Measurements from ENCODE around the gene MYO9B.
A peak's percentile ranks its signal among the peaks of the same experiment; 100 is the strongest.

MYO9B gene

DNA sequence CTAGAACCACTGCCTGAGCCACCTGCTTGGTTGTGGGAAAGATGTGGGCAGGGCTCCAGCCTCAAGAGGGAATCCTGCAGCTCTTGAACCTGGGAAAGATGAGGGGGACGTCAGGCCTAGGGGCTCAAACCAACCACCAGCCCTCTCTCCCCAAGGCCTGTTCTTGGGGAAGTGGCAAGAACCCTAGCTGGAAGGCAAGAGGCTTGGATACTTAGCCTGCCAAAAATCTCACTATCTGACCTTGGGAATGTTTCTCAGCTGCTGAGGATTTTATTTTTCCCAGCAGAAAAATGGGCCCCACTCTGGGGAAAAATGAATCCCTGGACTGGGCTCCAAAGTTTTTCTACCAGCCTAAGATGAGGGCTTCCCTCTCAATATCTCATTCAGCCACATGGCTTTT lies 184.4 kb downstream of the MYO9B start:
- peaks cover 0 to 20% (median 12%) of the 10 kb centered on the region in 5 experiments for H3K9me3 ChIP-seq (ENCODE audit: control extremely low read depth in 1 of 5, control insufficient read depth in 4 of 5, insufficient read depth in 2 of 5, low read depth in 1 of 5, low read length in 4 of 5)
- peaks cover 0 to 8% (median 4%) of the 10 kb centered on the region in 4 experiments for H3K4me1 ChIP-seq (ENCODE audit: control extremely low read depth in 1 of 4, control insufficient read depth in 4 of 4, insufficient read depth in 4 of 4, low read length in 3 of 4)
- H3K27ac ChIP-seq (ENCODE audit: insufficient read depth in 1 of 2, low read depth in 1 of 2, low read length in 2 of 2, poor library complexity in 1 of 2, severe bottlenecking in 2 of 2): no peak overlapping the region
- no peaks in the 10 kb centered on the region for H3K36me3 ChIP-seq (ENCODE audit: control insufficient read depth in 4 of 4, insufficient read depth in 4 of 4, low read length in 3 of 4)
- 67% methylated on average over 1 of the region's 1 CpG for WGBS (ENCODE audit: insufficient coverage)
- POLR2A ChIA-PET: no interaction called here
- CTCF ChIA-PET: interaction anchor here (0.9 to 14.3 kb wide), 8 partner anchors 8 to 128 kb away, joined by 3 to 183 read pairs (median 6); partner anchors contain the start of gene ANKLE1
- DNase-seq: no peak
- H3K4me3 ChIP-seq (ENCODE audit: control insufficient read depth in 1 of 7, extremely low read depth in 1 of 7, insufficient read depth in 4 of 7, low read depth in 2 of 7, low read length in 6 of 7): no peak overlapping the region
- H3K27me3 ChIP-seq (replicated peaks in 2 of 5; ENCODE audit: control insufficient read depth in 4 of 5, insufficient read depth in 5 of 5, low read length in 4 of 5): no peaks in the 10 kb centered on the region

DNA sequence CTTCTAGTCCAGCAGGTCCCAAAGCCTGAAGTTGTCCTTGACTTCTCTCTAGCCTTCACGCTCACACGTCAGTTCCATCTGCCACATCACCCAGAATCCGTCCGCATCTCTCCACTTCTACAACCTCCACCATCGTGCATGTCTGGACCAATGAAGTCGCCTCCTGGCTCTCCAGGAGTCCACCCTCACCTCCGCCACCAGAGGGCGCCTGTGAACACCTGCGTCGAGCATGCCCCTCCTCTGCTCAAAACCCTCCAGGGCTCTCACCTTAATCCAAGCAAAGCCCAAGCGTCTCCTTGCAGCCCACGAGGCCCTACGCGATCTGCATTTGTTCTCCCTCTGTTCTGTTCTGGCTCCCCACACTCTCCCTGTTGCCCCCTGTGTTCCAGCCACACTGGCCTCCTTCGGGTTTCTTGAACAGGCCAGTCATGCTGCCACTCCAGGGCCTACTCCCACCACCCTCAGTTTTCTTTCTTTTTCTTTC lies 185.3 kb downstream of the MYO9B start:
- DNase-seq: peak; percentile 82 to 92 (median 90)

DNA sequence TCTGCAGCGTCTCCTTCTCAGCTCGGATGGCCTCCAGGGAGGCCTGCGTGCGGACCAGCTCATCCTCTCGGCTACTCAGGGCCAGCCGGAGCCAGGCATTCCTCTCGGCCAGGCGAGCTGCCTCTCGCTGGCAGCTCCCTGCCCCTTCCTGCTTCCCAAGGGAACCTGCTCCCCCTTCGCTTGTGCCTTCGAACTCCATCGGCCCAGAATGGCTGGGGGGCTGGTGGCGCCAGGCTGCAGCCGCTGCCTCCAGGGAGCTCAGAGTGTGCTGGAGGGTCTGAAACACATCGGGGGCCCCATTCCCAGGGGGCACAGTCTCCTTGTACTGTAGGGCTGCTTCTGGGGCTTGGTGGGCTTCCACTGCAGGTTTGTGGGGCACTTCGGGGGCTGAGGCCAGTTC lies 187.0 kb downstream of the MYO9B start:
- Histone ChIP-seq H3K27ac (ENCODE audit: insufficient read depth in 1 of 2, low read depth in 1 of 2, low read length in 2 of 2, poor library complexity in 1 of 2, severe bottlenecking in 2 of 2) (no peak overlapping the region), H3K9me3 (ENCODE audit: control extremely low read depth in 1 of 5, control insufficient read depth in 4 of 5, insufficient read depth in 2 of 5, low read depth in 1 of 5, low read length in 4 of 5) (peaks cover 0 to 20% (median 12%) of the 10 kb centered on the region in 5 experiments), H3K27me3 (replicated peaks in 2 of 5; ENCODE audit: control insufficient read depth in 4 of 5, insufficient read depth in 5 of 5, low read length in 4 of 5) (no peaks in the 10 kb centered on the region), H3K4me3 (ENCODE audit: control insufficient read depth in 1 of 7, extremely low read depth in 1 of 7, insufficient read depth in 4 of 7, low read depth in 2 of 7, low read length in 6 of 7) (no peak overlapping the region), H3K4me1 (ENCODE audit: control extremely low read depth in 1 of 4, control insufficient read depth in 4 of 4, insufficient read depth in 4 of 4, low read length in 3 of 4) (peaks cover 5 to 22% (median 15%) of the 10 kb centered on the region in 4 experiments), H3K36me3 (ENCODE audit: control insufficient read depth in 4 of 4, insufficient read depth in 4 of 4, low read length in 3 of 4) (no peaks in the 10 kb centered on the region)
- ChIA-PET CTCF (interaction anchor here (1.0 to 14.3 kb wide), 3 partner anchors 23 to 127 kb away, joined by 3 to 183 read pairs (median 3); partner anchors contain the start of gene ANKLE1), POLR2A (no interaction called here)
- WGBS (ENCODE audit: insufficient coverage): 89% methylated on average over 8 of the region's 16 CpGs
- no peak for DNase-seq

More for the DNA sequence above, 185.3 kb downstream of the MYO9B start:
- Histone ChIP-seq H3K36me3 (ENCODE audit: control insufficient read depth in 4 of 4, insufficient read depth in 4 of 4, low read length in 3 of 4) (no peaks in the 10 kb centered on the region), H3K27ac (ENCODE audit: insufficient read depth in 1 of 2, low read depth in 1 of 2, low read length in 2 of 2, poor library complexity in 1 of 2, severe bottlenecking in 2 of 2) (no peak overlapping the region), H3K9me3 (ENCODE audit: control extremely low read depth in 1 of 5, control insufficient read depth in 4 of 5, insufficient read depth in 2 of 5, low read depth in 1 of 5, low read length in 4 of 5) (peaks cover 0 to 20% (median 12%) of the 10 kb centered on the region in 5 experiments), H3K4me3 (ENCODE audit: control insufficient read depth in 1 of 7, extremely low read depth in 1 of 7, insufficient read depth in 4 of 7, low read depth in 2 of 7, low read length in 6 of 7) (no peak overlapping the region), H3K27me3 (replicated peaks in 2 of 5; ENCODE audit: control insufficient read depth in 4 of 5, insufficient read depth in 5 of 5, low read length in 4 of 5) (no peaks in the 10 kb centered on the region), H3K4me1 (ENCODE audit: control extremely low read depth in 1 of 4, control insufficient read depth in 4 of 4, insufficient read depth in 4 of 4, low read length in 3 of 4) (peaks cover 0 to 11% (median 6%) of the 10 kb centered on the region in 4 experiments)
- 54% methylated on average over 15 of the region's 15 CpGs for WGBS (ENCODE audit: insufficient coverage)
- CTCF ChIA-PET: interaction anchor here (0.7 to 14.3 kb wide), 8 partner anchors 9 to 1333 kb away, joined by 3 to 183 read pairs (median 6); partner anchors contain the start of gene ANKLE1
- POLR2A ChIA-PET: no interaction called here
